Islet of Langerhans (tissue), 1 donor: ENCODE measurements around the gene F8A1.
"Not testable (repeated sequence)": the region's sequence is repeated elsewhere in the genome, so short reads cannot be mapped to it uniquely, and the experiment has no call there.

Experiments used
- FAIRE-seq: peaks from one replicate; lab custom pipeline; 2011; peaks lifted over from hg19 to GRCh38; lab: Jason Lieb, UNC

F8A1 gene

GRCh38 chrX:154886069-154886788, at the start of gene F8A1:
F8A1 (plus strand) TSS chrX:154886355; CDS start chrX:154886375, 20 bp downstream.
- not testable (repeated sequence) for FAIRE-seq

- FAIRE-seq: peak; percentile 77
These were observed 45.3 kb upstream of the F8A1 start for GRCh38 chrX:154840856-154841255.

- FAIRE-seq: no peak
These were observed 35.1 kb upstream of the F8A1 start for GRCh38 chrX:154850957-154851611.

- no peak for FAIRE-seq
These were observed 30.9 kb upstream of the F8A1 start for GRCh38 chrX:154855256-154855655.

- FAIRE-seq: not testable (repeated sequence)
These were observed 17.6 kb upstream of the F8A1 start for GRCh38 chrX:154868522-154868921.

GRCh38 chrX:154873329-154873728, 12.8 kb upstream of the F8A1 start:
- no peak for FAIRE-seq

GRCh38 chrX:154884069-154884468, 2.1 kb upstream of the F8A1 start:
- FAIRE-seq: not testable (repeated sequence)

- not testable (repeated sequence) for FAIRE-seq
These were observed 1.1 kb upstream of the F8A1 start for GRCh38 chrX:154885057-154885456.

- not testable (repeated sequence) for FAIRE-seq
These were observed 606 bp upstream of the F8A1 start for GRCh38 chrX:154885549-154885948.

GRCh38 chrX:154886789-154887221, 650 bp downstream of the F8A1 start:
- not testable (repeated sequence) for FAIRE-seq

GRCh38 chrX:154890990-154891639, 5.0 kb downstream of the F8A1 start:
- no peak for FAIRE-seq

GRCh38 chrX:154892296-154892695, 6.1 kb downstream of the F8A1 start:
- no peak for FAIRE-seq

- FAIRE-seq: no peak
These were observed 14.2 kb downstream of the F8A1 start for GRCh38 chrX:154900323-154900722.

GRCh38 chrX:154902408-154902807, 16.3 kb downstream of the F8A1 start:
- no peak for FAIRE-seq

- no peak for FAIRE-seq
These were observed 22.7 kb downstream of the F8A1 start for GRCh38 chrX:154908821-154909220.

- FAIRE-seq: not testable (repeated sequence)
These were observed 23.9 kb downstream of the F8A1 start for GRCh38 chrX:154910048-154910447.

- FAIRE-seq: not testable (repeated sequence)
These were observed 24.4 kb downstream of the F8A1 start for GRCh38 chrX:154910528-154910927.

- no peak for FAIRE-seq
These were observed 27.9 kb downstream of the F8A1 start for GRCh38 chrX:154914052-154914451.

GRCh38 chrX:154918060-154918483, 31.9 kb downstream of the F8A1 start:
- FAIRE-seq: peak; percentile 95

- not testable (repeated sequence) for FAIRE-seq
These were observed 38.6 kb downstream of the F8A1 start for GRCh38 chrX:154924771-154925170.
